Activated T-helper 1 cell treated with Interleukin-2 at 50 U/mL for 16 hours (primary cell): ENCODE measurements around the gene MRGPRG.
"Not testable (repeated sequence)": the region's sequence is repeated elsewhere in the genome, so short reads cannot be mapped to it uniquely, and the experiment has no call there.

Source experiments
- DNase-seq: peaks from one replicate; pipeline ENCODE4 v3.0.0-alpha.2; 2020; ENCODE audit warnings: low read depth

The MRGPRG gene

GRCh38 chr11:3218483-3219280 is at the start of gene MRGPRG:
Gene MRGPRG, minus strand, starts transcription at chr11:3218813. Its CDS starts 0 bp downstream, at chr11:3218813.
- DNase-seq: no peak

DNA sequence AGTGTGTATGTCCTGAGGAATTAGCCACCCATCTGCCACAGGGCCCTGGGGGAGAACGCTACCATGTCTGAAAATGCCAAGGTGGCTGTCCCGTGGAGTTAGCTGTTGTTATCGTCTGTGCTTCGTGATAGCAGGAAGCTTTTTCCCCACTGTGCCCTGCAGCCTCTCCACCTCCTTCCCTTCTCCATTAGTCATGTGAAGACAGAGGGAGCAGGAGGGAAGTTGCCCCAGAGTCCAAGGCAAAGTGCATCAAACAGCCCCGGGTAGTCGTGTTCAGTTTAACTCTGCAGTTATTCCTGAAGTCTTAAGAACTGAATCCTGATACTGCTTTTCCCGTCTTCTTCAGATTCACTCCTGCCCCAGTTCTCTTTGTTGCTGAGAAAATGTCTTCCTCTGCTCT is 43.9 kb upstream of the MRGPRG start:
- DNase-seq: not testable (repeated sequence)

DNA sequence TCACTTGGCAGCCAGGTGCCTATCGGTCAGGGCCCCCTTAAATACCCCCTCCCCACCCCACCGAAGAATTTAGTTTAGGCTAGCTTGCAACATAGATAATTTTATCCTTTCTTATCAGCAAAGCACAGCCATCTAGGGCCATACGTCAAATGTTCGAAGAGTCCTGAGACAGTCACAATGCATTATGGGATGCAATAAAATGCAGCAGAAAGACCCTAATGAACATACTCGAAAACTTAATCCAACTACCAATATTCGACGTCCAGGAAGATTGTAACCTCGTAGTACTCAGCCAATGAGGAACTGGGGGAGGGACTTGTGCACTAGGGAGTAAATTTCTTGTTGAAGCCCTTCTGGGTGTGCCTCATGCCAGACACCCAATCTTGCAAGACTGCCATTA is 43.2 kb upstream of the MRGPRG start:
- not testable (repeated sequence) for DNase-seq

- not testable (repeated sequence) for DNase-seq
Measured at GRCh38 chr11:3257509-3257908, 38.9 kb upstream of the MRGPRG start.

DNA sequence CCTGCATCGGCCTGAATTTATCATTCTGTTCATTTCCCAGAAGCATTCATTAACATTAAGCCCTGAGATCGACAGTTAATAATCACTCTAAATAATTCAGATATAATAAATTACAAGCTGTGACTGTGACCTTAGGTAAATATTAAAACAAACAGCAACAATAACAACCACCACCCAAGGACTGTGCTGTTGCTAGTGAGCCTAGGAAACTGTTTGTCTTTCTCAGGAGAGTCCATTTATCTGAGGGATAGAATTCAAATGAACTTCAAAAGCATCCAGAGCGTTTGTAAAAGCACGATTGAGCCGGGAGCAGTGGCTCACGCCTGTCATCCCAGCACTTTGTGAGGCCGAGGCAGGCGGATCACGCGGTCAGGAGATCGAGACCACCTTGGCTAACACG is 36.6 kb upstream of the MRGPRG start:
- DNase-seq: not testable (repeated sequence)

GRCh38 chr11:3254773-3255172 is 36.2 kb upstream of the MRGPRG start:
- DNase-seq: not testable (repeated sequence)

GRCh38 chr11:3245071-3245470 is 26.5 kb upstream of the MRGPRG start:
- no peak for DNase-seq

GRCh38 chr11:3243880-3244279 is 25.3 kb upstream of the MRGPRG start:
- no peak for DNase-seq

GRCh38 chr11:3237119-3237518 is 18.5 kb upstream of the MRGPRG start:
- no peak for DNase-seq

GRCh38 chr11:3234846-3235245 is 16.2 kb upstream of the MRGPRG start:
- DNase-seq: no peak

- DNase-seq: no peak
Measured at GRCh38 chr11:3232956-3233355, 14.3 kb upstream of the MRGPRG start.

DNA sequence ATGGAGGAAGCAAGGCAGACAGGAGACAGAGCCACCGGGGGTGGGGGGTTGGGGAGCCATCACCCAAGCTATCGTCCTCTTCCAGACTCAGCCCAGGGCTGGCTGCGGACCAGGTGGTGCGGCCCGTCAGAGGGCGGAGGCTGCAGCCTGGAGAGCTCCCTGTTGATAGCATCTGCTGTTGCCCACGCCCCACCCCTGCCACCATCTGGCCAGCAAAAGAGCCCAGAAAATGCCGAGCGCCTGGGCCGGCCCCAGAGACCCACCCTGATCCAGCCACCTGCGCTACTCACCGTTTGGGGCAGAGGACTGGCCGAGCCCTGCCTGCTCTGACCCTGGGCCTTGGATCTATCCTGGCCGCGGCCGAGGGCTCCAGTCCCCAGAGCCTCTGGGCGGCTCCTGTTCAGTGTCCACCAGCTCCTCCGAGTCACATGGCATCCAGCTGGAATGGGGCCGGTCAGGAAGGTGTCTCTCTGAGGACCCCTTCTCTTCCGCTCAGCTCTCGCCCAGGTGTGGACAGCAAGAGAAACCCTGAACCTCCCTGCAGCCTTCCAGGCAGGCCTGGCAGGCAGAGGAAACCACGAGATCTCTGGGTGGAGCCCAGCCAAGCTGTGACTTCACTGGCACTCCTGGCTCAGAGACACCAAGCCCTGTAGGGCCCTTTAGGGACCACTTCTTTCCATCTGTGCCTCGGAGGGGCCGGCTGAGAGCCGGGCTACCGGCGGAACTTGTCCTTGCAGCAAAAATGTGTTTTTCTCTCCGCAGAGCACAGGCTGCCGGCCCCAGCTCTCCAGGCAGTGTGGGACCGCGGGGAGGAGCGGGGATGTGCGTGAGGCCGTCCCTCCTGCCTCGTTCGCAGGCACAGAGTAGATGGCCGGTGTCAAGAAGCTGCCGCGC is 13.5 kb upstream of the MRGPRG start, which contains the start of gene MRGPRE:
MRGPRE (minus strand) TSS at position 567 of the 894 bp plus-strand sequence. CDS start 3,618 bp downstream, outside the sequence.
- no peak for DNase-seq

GRCh38 chr11:3231550-3231850 is 12.9 kb upstream of the MRGPRG start:
- DNase-seq: no peak

GRCh38 chr11:3230636-3231549 is 12.3 kb upstream of the MRGPRG start:
- no peak for DNase-seq

GRCh38 chr11:3229673-3230630 is 11.3 kb upstream of the MRGPRG start:
- no peak for DNase-seq

DNA sequence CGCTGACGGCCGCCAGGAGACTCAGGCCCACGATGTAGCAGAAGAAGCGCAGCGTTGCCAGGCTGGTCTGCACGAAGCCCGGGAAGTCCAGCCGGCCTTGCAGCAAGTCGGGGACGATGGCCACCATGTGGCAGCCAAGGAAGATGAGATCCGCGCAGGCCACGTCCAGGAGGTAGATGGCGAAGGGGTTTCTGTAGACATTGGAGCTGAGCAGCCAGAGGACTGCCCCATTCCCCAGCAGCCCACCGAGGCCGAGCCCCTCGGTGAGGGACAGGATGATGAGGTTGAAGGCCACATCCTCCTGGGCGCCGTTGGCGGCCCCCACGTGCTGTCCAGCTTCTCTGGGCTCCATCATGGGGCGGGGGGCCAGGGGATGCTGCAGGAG is 9.8 kb upstream of the MRGPRG start:
- no peak for DNase-seq

GRCh38 chr11:3227568-3228444 is 9.2 kb upstream of the MRGPRG start:
- DNase-seq: no peak

- DNase-seq: no peak
Measured at GRCh38 chr11:3226846-3227567, 8.4 kb upstream of the MRGPRG start.
